ENCODE results near the gene NADK2. TPM values are rescaled to one million over a fixed set of nuclear protein-coding genes. Genes with fewer than 3 reads are reported as not detected.

The NADK2 gene
- total and polyA plus RNA-seq, 2 donors (not counting 3 experiments of a cell fraction or from before 2014, with no cell fraction given): 4.0 to 20.3 TPM

DNA sequence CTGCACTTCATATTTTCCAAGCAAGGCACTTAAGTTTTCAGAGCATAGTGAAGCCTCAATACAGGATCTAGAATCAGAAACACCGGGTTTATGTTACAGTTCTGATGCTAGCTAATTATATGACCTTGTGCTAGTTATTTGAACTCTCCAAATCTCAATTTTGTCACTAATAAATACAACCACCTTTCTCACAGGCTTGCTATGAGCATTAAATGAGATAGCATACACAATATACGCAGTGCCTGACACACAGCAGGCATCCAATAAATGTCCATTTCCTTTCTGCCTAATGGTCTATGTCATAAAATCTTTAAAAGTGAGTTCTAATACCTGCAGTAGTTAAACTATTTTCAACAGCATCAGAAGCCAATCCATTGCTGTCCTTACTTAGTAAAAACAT lies 32.9 kb downstream of the NADK2 start:
- Histone ChIP-seq H3K4me2 (ENCODE audit: insufficient read depth, low read length) (no peak overlapping the region), H3K36me3 (ENCODE audit: control insufficient read depth in 2 of 2, extremely low read depth in 1 of 2, insufficient read depth in 2 of 2, low read length in 2 of 2) (no peaks in the 10 kb centered on the region), H3K27ac (ENCODE audit: insufficient read depth, low read depth, low read length) (no peak overlapping the region), H4K20me1 (replicated peaks; ENCODE audit: control insufficient read depth, extremely low read depth, insufficient read depth, low read length) (no peaks in the 10 kb centered on the region), H3K9me3 (replicated peaks; ENCODE audit: control insufficient read depth, insufficient read depth, low read length) (no peaks in the 10 kb centered on the region), H3K9me1 (replicated peaks; ENCODE audit: control insufficient read depth, extremely low read depth, insufficient read depth, low read length) (no peaks in the 10 kb centered on the region), H3K27me3 (ENCODE audit: control insufficient read depth in 2 of 2, insufficient read depth in 2 of 2, low read length in 2 of 2) (no peaks in the 10 kb centered on the region), H3K9ac (replicated peaks; ENCODE audit: extremely low read depth, insufficient read depth, low read length) (no peak overlapping the region), H2AFZ (ENCODE audit: low read depth, low read length) (no peak overlapping the region), H3K4me3 (replicated peaks in 1 of 3; ENCODE audit: insufficient read depth in 1 of 3, low read depth in 1 of 3, low read length in 3 of 3) (no peak overlapping the region), H3K4me1 (ENCODE audit: control insufficient read depth, extremely low read depth, insufficient read depth, low read length) (peaks cover 17% of the 10 kb centered on the region), H3K79me2 (ENCODE audit: control insufficient read depth, insufficient read depth, low read length) (no peaks in the 10 kb centered on the region)
- no peak for TF ChIP-seq EZH2 (IDR thresholded peaks at IDR 0.05; ENCODE audit: borderline replicate concordance, low read depth, low read length, severe bottlenecking)
- TF ChIP-seq FOS (IDR thresholded peaks at IDR 0.05; ENCODE audit: borderline replicate concordance, insufficient read depth, low read length): no peak
- TF ChIP-seq, protein P1, sequence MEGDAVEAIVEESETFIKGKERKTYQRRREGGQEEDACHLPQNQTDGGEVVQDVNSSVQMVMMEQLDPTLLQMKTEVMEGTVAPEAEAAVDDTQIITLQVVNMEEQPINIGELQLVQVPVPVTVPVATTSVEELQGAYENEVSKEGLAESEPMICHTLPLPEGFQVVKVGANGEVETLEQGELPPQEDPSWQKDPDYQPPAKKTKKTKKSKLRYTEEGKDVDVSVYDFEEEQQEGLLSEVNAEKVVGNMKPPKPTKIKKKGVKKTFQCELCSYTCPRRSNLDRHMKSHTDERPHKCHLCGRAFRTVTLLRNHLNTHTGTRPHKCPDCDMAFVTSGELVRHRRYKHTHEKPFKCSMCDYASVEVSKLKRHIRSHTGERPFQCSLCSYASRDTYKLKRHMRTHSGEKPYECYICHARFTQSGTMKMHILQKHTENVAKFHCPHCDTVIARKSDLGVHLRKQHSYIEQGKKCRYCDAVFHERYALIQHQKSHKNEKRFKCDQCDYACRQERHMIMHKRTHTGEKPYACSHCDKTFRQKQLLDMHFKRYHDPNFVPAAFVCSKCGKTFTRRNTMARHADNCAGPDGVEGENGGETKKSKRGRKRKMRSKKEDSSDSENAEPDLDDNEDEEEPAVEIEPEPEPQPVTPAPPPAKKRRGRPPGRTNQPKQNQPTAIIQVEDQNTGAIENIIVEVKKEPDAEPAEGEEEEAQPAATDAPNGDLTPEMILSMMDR (IDR thresholded peaks at IDR 0.05; ENCODE audit: extremely low read depth in 1 of 2, insufficient read depth in 1 of 2, low read depth in 1 of 2, low read length in 2 of 2): no peak
- no peak for TF ChIP-seq MYC (IDR thresholded peaks at IDR 0.05; ENCODE audit: low read depth, low read length)
- no peak for TF ChIP-seq JUN (IDR thresholded peaks at IDR 0.05; ENCODE audit: borderline replicate concordance, insufficient read depth, insufficient read length, low read depth)
- TF ChIP-seq, protein P2, sequence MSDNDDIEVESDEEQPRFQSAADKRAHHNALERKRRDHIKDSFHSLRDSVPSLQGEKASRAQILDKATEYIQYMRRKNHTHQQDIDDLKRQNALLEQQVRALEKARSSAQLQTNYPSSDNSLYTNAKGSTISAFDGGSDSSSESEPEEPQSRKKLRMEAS (IDR thresholded peaks at IDR 0.05; ENCODE audit: insufficient read depth, insufficient read length): no peak
- TF ChIP-seq GATA2 (IDR thresholded peaks at IDR 0.05; ENCODE audit: insufficient read depth, insufficient read length, low read depth, low read length): no peak
- TF ChIP-seq POLR2AphosphoS5 (IDR thresholded peaks at IDR 0.05; ENCODE audit: insufficient read depth, low read depth, low read length): no peak
- TF ChIP-seq POLR2A (IDR thresholded peaks at IDR 0.05; ENCODE audit: low read depth, low read length): no peak
- CTCF ChIA-PET: no interaction called here
- BruUV-seq (replicated peaks): no TSS peak
- intact Hi-C loops (cut with micrococcal nuclease): loop anchor here (2.0 kb wide), 1 partner anchor 32 kb away; the partner anchor contains the start of gene NADK2
- POLR2A ChIA-PET: no interaction called here
- FAIRE-seq (no peak), DNase-seq (ENCODE audit: low read depth, low spot score) (no peak)
- dilution Hi-C loops (cut with MboI; ENCODE audit: extremely low pct_ligation_motif_present, low sequenced_read_pairs): no loop called here

Data from endothelial cell of umbilical vein (primary cell).